ENCODE data around the gene NUP42.

NUP42 gene

GRCh38 chr7:23207021-23207420 lies 25.2 kb downstream of the NUP42 start:
- Histone ChIP-seq H3K27me3 (ENCODE audit: insufficient read depth, poor library complexity, severe bottlenecking) (no peaks in the 10 kb centered on the region), H3K4me3 (replicated peaks; ENCODE audit: insufficient read depth, low read length) (no peak overlapping the region), H3K27ac (replicated peaks) (peak overlapping the region; percentile 33)
- DNase-seq (ENCODE audit: low read depth in 1 of 2, low spot score in 1 of 2), result peak in 1 of 2 experiments; percentile 67
- peak; percentile 58; the same call in 1 of the 2 replicates for TF ChIP-seq SPI1 (IDR thresholded peaks at IDR 0.05; ENCODE audit: borderline replicate concordance, low read depth)
- TF ChIP-seq CTCF (IDR thresholded peaks at IDR 0.05; ENCODE audit: insufficient read depth, low read length), result no peak

GRCh38 chr7:23207884-23208283 lies 26.0 kb downstream of the NUP42 start:
- no peak for DNase-seq (ENCODE audit: low read depth in 1 of 2, low spot score in 1 of 2)
- H3K4me3 ChIP-seq (replicated peaks; ENCODE audit: insufficient read depth, low read length), result no peak overlapping the region
- TF ChIP-seq REST (IDR thresholded peaks at IDR 0.05; ENCODE audit: insufficient replicate concordance, low read depth) (no peak), CTCF (IDR thresholded peaks at IDR 0.05; ENCODE audit: insufficient read depth, low read length) (no peak), POLR2AphosphoS5 (IDR thresholded peaks at IDR 0.05; ENCODE audit: low read depth) (no peak), GABPA (IDR thresholded peaks at IDR 0.05; ENCODE audit: low read depth) (no peak), SPI1 (IDR thresholded peaks at IDR 0.05; ENCODE audit: borderline replicate concordance, low read depth) (no peak)
- no peaks in the 10 kb centered on the region for H3K27me3 ChIP-seq (ENCODE audit: insufficient read depth, poor library complexity, severe bottlenecking)
- peak overlapping the region; percentile 33; the same call in 1 of the 2 replicates for H3K27ac ChIP-seq (replicated peaks)

GRCh38 chr7:23208316-23208715 lies 26.5 kb downstream of the NUP42 start:
- no peak for DNase-seq (ENCODE audit: low read depth in 1 of 2, low spot score in 1 of 2)

More at GRCh38 chr7:23208316-23208715, 26.5 kb downstream of the NUP42 start:
- Histone ChIP-seq H3K4me3 (replicated peaks; ENCODE audit: insufficient read depth, low read length) (no peak overlapping the region), H3K27me3 (ENCODE audit: insufficient read depth, poor library complexity, severe bottlenecking) (no peaks in the 10 kb centered on the region), H3K27ac (replicated peaks) (no peak overlapping the region)
- no peak for TF ChIP-seq REST (IDR thresholded peaks at IDR 0.05; ENCODE audit: insufficient replicate concordance, low read depth)
- TF ChIP-seq GABPA (IDR thresholded peaks at IDR 0.05; ENCODE audit: low read depth), result no peak
- no peak for TF ChIP-seq SPI1 (IDR thresholded peaks at IDR 0.05; ENCODE audit: borderline replicate concordance, low read depth)
- no peak for TF ChIP-seq CTCF (IDR thresholded peaks at IDR 0.05; ENCODE audit: insufficient read depth, low read length)
- TF ChIP-seq POLR2AphosphoS5 (IDR thresholded peaks at IDR 0.05; ENCODE audit: low read depth), result no peak
